Thymus (tissue), 11 donors: Measurements from ENCODE around the gene GNG11. TPM values are rescaled to one million over a fixed set of nuclear protein-coding genes. Genes with fewer than 3 reads are reported as not detected.
"Not testable (repeated sequence)": the region's sequence is repeated elsewhere in the genome, so short reads cannot be mapped to it uniquely, and the experiment has no call there.

Experiments used
- DNase-seq, 9 donors: peaks; one replicate each; pipeline ENCODE4 v3.0.0-alpha.2; 2013; ENCODE audit warnings: low spot score in 9 of 9, low read depth in 6 of 9, missing footprints in 1 of 9
- H3K27ac ChIP-seq, 2 donors: one replicate each; pipeline ENCODE4 v1.5.1; 2013; ENCODE audit warnings: control low read depth in 1 of 2, low read depth in 1 of 2, low read length in 1 of 2, mild to moderate bottlenecking in 1 of 2, moderate library complexity in 1 of 2
- H3K27me3 ChIP-seq, 2 donors: one replicate each; pipeline ENCODE4 v1.5.1; 2013; ENCODE audit warnings: low read length in 1 of 2; ENCODE audit not compliant: control insufficient read depth in 2 of 2, insufficient read depth in 1 of 2
- H3K36me3 ChIP-seq, 2 donors: one replicate each; pipeline ENCODE4 v1.5.1; 2013; ENCODE audit warnings: low read length in 1 of 2, mild to moderate bottlenecking in 1 of 2, moderate library complexity in 1 of 2; ENCODE audit not compliant: control insufficient read depth in 2 of 2, insufficient read depth in 2 of 2
- H3K4me1 ChIP-seq, 2 donors: one replicate each; pipeline ENCODE4 v1.5.1; 2013; ENCODE audit warnings: low read length in 2 of 2; ENCODE audit not compliant: control insufficient read depth in 2 of 2, insufficient read depth in 2 of 2
- H3K4me3 ChIP-seq, 2 donors: one replicate each; pipeline ENCODE4 v1.5.1; 2013; ENCODE audit warnings: low read length in 2 of 2, control low read depth in 1 of 2, mild to moderate bottlenecking in 1 of 2
- H3K9me3 ChIP-seq, 2 donors: one replicate each; pipeline ENCODE4 v1.5.1; 2013; ENCODE audit warnings: low read length in 1 of 2, mild to moderate bottlenecking in 1 of 2; ENCODE audit not compliant: control insufficient read depth in 2 of 2, insufficient read depth in 1 of 2
- WGBS: extraction: QIAGEN DNeasy Blood & Tissue Kit; methylation state at CpG from one replicate; pipeline ENCODE4 v1.1.7; 2013; 5-methylcytosine and 5-hydroxymethylcytosine counted together
- polyA plus RNA-seq: library from polyadenylated mRNA; stranded (reverse); fragments of 200-250 nt; gene quantifications from one replicate; pipeline ENCODE4 v1.2.3, GENCODE V29; 2013
- total RNA-seq: library from RNA; stranded (reverse); fragments of 120-200 nt; gene quantifications from one replicate; pipeline ENCODE4 v1.2.4, GENCODE V29; 2013
- donor health status: healthy.

The GNG11 gene
- total and polyA plus RNA-seq, 2 donors: 28.6 to 32.2 TPM

GRCh38 chr7:93902777-93903423, 18.6 kb upstream of the GNG11 start:
- peak in 3 of 9 donors; percentile 26 to 35 (median 32) for DNase-seq
- no peak overlapping the region for H3K4me3 ChIP-seq
- no peak overlapping the region for H3K27ac ChIP-seq
- no peaks in the 10 kb centered on the region for H3K9me3 ChIP-seq
- no peaks in the 10 kb centered on the region for H3K27me3 ChIP-seq
- no peaks in the 10 kb centered on the region for H3K36me3 ChIP-seq
- 95% methylated on average over 1 of the region's 1 CpG for WGBS
- H3K4me1 ChIP-seq: no peaks in the 10 kb centered on the region

- Histone ChIP-seq H3K4me1 (no peaks in the 10 kb centered on the region), H3K27ac (no peak within 1 kb of the TSS), H3K9me3 (no peaks in the 10 kb centered on the region), H3K36me3 (no peaks in the 10 kb centered on the region), H3K27me3 (no peaks in the 10 kb centered on the region), H3K4me3 (no peak within 1 kb of the TSS)
- 96% methylated on average over 3 of the region's 3 CpGs for WGBS
- no peak for DNase-seq
Measured at GRCh38 chr7:93906267-93906666, 15.3 kb upstream of the GNG11 start, which contains the start of gene GNGT1. TSS of gene GNGT1 (plus strand) at chr7:93906567. CDS start at chr7:93906747, 180 bp downstream.

- Histone ChIP-seq H3K9me3 (no peaks in the 10 kb centered on the region), H3K27ac (no peak overlapping the region), H3K4me1 (no peaks in the 10 kb centered on the region), H3K4me3 (no peak overlapping the region), H3K36me3 (no peaks in the 10 kb centered on the region), H3K27me3 (no peaks in the 10 kb centered on the region)
- no peak for DNase-seq
- 88% methylated on average over 3 of the region's 3 CpGs for WGBS
Measured at GRCh38 chr7:93910076-93910994, 11.2 kb upstream of the GNG11 start.

- not testable (repeated sequence) for H3K4me3 ChIP-seq, H3K36me3 ChIP-seq, H3K27me3 ChIP-seq, H3K4me1 ChIP-seq, H3K27ac ChIP-seq, DNase-seq, H3K9me3 ChIP-seq
- 97% methylated on average over 3 of the region's 3 CpGs for WGBS
Measured at GRCh38 chr7:93911242-93911641, 10.3 kb upstream of the GNG11 start.

- H3K27ac ChIP-seq, H3K4me3 ChIP-seq, DNase-seq, H3K4me1 ChIP-seq, H3K27me3 ChIP-seq, H3K36me3 ChIP-seq, H3K9me3 ChIP-seq: not testable (repeated sequence)
Measured at GRCh38 chr7:93911661-93912060, 9.9 kb upstream of the GNG11 start.

GRCh38 chr7:93913197-93913596, 8.3 kb upstream of the GNG11 start:
- Histone ChIP-seq H3K27me3 (no peaks in the 10 kb centered on the region), H3K4me1 (no peaks in the 10 kb centered on the region), H3K27ac (no peak overlapping the region)

GRCh38 chr7:93914581-93915066, 6.9 kb upstream of the GNG11 start:
- Histone ChIP-seq H3K9me3 (no peaks in the 10 kb centered on the region), H3K36me3 (no peaks in the 10 kb centered on the region), H3K27me3 (no peaks in the 10 kb centered on the region), H3K4me1 (no peaks in the 10 kb centered on the region), H3K27ac (no peak overlapping the region), H3K4me3 (no peak overlapping the region)
- 91% methylated on average over 7 of the region's 7 CpGs for WGBS
- no peak for DNase-seq

More at GRCh38 chr7:93913197-93913596, 8.3 kb upstream of the GNG11 start:
- no peaks in the 10 kb centered on the region for H3K9me3 ChIP-seq
- H3K4me3 ChIP-seq: no peak overlapping the region
- no peak for DNase-seq
- H3K36me3 ChIP-seq: no peaks in the 10 kb centered on the region

GRCh38 chr7:93915206-93915842, 6.2 kb upstream of the GNG11 start:
- not testable (repeated sequence) for H3K9me3 ChIP-seq, DNase-seq, H3K27me3 ChIP-seq, H3K36me3 ChIP-seq, H3K27ac ChIP-seq, H3K4me1 ChIP-seq, H3K4me3 ChIP-seq
- 99% methylated on average over 3 of the region's 3 CpGs for WGBS

GRCh38 chr7:93915888-93916287, 5.6 kb upstream of the GNG11 start:
- not testable (repeated sequence) for DNase-seq, H3K36me3 ChIP-seq, H3K9me3 ChIP-seq, H3K4me3 ChIP-seq, H3K27ac ChIP-seq, H3K27me3 ChIP-seq, H3K4me1 ChIP-seq
